Islet of Langerhans (tissue), 1 donor: ENCODE data around the gene RPS15A.
"Not testable (repeated sequence)": the region's sequence is repeated elsewhere in the genome, so short reads cannot be mapped to it uniquely, and the experiment has no call there.

Experiments
- FAIRE-seq: peaks from one replicate; lab custom pipeline; 2011; peaks lifted over from hg19 to GRCh38; lab: Jason Lieb, UNC

The RPS15A gene

GRCh38 chr16:18796377-18796776 is 6.2 kb upstream of the RPS15A start:
- no peak for FAIRE-seq

- no peak for FAIRE-seq
These were observed 2.8 kb upstream of the RPS15A start for GRCh38 chr16:18792836-18793433.

- FAIRE-seq: no peak
These were observed 652 bp downstream of the RPS15A start for GRCh38 chr16:18789515-18789849.

- FAIRE-seq: no peak
These were observed 1.2 kb downstream of the RPS15A start for GRCh38 chr16:18788828-18789514.

DNA sequence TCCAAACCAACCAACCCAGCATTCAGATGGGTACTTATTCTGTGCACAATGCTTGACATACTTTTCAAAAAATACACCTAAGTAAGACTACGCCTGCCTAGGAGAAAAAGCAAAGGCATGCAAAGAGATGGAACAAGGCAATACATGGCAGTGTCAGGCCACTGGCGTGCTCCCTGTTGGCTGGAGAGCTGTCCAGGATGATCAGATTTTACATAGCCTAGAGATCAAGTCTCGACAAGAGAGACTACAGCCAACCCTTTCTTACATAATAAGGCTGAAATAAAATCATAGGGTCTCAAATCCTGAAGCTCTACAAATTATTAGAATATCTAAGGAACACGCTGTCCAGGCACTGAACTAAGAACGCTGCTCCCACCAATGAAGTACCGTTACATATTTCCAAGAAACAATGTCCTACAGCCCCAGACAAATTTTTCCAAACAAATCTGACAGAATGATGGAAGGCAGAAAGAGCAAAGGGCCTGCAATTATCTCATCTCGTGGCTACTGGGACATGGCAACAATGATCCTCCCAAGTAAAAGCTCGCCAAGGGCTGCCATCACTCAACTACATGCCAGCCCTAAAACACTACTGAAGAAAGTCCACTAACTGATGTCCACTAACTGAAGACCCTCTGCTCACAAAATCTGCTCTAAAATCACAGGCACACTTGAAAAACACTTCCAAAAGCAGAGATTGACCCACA is 5.1 kb downstream of the RPS15A start:
- no peak for FAIRE-seq

- no peak for FAIRE-seq
These were observed 6.4 kb downstream of the RPS15A start for GRCh38 chr16:18783430-18784341.

GRCh38 chr16:18782697-18783429 is 7.3 kb downstream of the RPS15A start:
- FAIRE-seq: no peak

GRCh38 chr16:18781232-18781631 is 8.9 kb downstream of the RPS15A start:
- not testable (repeated sequence) for FAIRE-seq

- FAIRE-seq: not testable (repeated sequence)
These were observed 9.6 kb downstream of the RPS15A start for GRCh38 chr16:18780460-18781026.

GRCh38 chr16:18777664-18778063 is 12.5 kb downstream of the RPS15A start:
- not testable (repeated sequence) for FAIRE-seq

DNA sequence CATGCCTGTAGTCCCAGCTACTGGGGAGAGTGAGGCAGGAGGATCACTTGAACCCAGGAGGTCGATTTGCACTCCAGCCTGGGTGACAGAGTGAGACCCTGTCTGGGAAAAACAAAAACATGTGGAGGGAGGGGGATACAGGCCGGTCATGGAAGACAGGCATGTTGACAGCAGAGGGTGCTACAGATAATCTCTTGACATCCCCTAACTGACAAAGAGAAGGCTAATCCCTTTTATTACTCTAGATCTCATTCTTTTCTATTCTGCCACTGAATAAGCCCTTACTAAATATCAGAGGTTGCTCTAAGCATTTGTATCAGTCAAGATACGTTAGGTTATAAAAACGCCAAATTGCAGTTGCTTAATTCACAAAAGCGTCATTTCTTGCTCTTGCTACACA is 13.8 kb downstream of the RPS15A start:
- not testable (repeated sequence) for FAIRE-seq

DNA sequence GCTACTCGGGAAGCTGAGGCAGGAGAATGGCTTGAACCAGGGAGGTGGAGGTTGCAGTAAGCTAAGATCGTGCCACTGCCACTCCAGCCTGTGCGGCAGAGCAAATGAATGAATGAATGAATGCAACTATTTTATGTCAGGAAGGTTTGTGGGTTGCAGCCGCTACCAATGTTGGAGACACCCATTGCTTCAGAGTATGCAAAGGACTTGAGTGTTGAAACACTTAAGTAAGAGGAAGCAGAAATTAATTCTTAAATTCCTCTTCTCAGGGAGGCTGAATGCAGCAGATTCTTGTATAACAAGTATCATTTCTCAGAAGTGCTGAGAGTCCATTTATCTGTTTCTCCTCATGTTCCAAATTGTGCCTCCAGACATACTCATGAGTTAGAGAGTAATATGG is 15.5 kb downstream of the RPS15A start:
- not testable (repeated sequence) for FAIRE-seq

DNA sequence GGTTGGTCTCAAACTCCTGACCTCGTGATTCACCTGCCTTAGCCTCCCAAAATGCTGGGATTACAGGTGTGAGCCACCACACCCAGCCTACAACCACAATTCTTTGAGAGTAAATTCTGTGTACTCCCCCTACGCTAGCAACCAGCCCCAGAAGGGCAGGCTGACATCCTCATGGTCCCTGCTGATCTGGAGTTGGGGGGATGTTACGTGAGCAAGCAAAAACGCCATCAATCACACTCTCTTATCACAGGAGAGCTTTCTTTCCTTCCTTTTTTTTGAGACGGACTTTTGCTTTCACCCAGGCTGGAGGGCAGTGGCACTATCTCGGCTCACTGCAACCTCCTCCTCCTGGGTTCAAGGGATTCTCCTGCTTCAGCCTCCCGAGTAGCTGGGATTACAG is 18.0 kb downstream of the RPS15A start:
- not testable (repeated sequence) for FAIRE-seq

- FAIRE-seq: not testable (repeated sequence)
These were observed 19.7 kb downstream of the RPS15A start for GRCh38 chr16:18770336-18770962.

DNA sequence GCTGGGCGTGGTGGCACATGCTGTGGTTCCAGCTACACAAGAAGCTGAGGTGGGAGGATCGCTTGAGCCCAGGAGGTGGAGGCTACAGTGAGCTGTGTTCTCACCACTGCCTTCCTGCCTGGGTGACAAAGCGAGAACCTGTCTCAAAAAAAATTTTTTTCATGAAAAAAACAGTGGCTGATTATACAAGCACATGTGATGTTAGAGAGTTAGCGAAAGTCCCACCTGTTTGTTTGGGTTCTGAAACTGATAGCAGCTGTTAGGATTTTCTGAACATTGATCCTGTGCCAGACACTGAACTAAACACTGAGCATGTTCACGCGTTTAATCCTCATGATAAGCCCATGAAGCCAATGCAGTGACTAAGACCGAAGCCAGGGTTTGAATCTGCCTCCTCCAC is 22.9 kb downstream of the RPS15A start:
- not testable (repeated sequence) for FAIRE-seq

DNA sequence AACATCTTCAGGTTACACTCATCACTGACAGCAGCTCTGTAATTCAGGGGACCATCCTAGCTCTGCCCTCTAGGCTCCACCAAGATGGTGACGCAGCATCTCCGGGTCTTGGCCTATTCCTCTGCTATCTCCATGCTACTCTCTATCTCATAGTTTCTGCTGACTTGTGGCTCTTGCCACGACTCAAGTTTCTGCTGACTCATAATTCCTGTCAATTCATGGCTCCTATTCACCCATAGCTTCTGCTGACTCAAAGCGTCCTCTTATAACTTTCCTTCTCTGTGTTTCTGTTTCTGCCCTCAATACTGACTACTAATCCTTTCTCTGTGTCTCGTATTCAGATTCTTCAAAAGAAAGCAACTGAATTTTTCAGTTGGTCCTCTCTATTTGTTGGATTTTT is 27.4 kb downstream of the RPS15A start:
- FAIRE-seq: not testable (repeated sequence)

GRCh38 chr16:18759598-18760520 is 30.3 kb downstream of the RPS15A start:
- not testable (repeated sequence) for FAIRE-seq

DNA sequence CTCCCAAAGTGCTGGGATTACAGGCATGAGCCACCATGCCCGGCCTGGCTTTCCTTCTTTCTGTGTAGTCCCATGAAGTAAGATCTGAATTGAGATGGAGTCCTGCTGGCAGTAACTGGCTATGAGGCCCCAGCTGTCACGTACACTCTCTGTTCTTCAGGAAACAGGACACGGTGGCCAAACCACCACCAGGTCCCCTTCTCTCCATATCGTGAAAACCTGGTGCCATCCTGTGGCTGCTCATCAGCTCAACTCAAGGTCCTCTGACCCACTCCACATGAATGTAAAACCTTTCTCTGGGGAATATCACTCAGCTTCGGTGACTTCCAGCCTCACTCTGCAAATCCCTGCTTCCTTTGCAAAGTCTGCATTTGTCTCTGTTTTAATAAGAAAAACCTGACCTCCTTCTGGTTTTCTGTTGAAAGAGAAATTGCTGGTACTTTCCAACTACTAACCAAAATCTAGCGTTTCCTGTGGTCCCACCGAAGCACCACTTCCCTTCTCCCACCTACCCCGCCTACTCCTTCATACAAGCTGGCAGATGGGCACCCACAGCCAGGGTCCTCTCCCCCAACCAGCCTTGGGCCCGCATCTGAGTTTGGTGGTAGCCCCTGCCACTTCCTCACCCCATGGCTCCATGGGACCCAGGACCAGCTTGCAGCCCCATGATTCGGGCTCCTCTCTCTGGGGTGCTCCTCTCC is 32.0 kb downstream of the RPS15A start:
- FAIRE-seq: not testable (repeated sequence)

GRCh38 chr16:18756639-18757038 is 33.5 kb downstream of the RPS15A start:
- not testable (repeated sequence) for FAIRE-seq
